ENCODE measurements around the gene LEP.
A peak's percentile ranks its signal among the peaks of the same experiment; 100 is the strongest.
"Not testable (repeated sequence)": the region's sequence is repeated elsewhere in the genome, so short reads cannot be mapped to it uniquely, and the experiment has no call there.

LEP gene

GRCh38 chr7:128226132-128226980 is 14.7 kb upstream of the LEP start:
- H3K27ac ChIP-seq (ENCODE audit: low read depth, low read length): no peak overlapping the region
- no peak overlapping the region for H3K4me3 ChIP-seq (ENCODE audit: low read depth in 1 of 5, low read length in 5 of 5)
- no peaks in the 10 kb centered on the region for H3K36me3 ChIP-seq (ENCODE audit: control insufficient read depth in 5 of 5, insufficient read depth in 5 of 5, low read length in 5 of 5)
- H3K27me3 ChIP-seq (ENCODE audit: control insufficient read depth in 5 of 5, insufficient read depth in 4 of 5, low read length in 5 of 5): peaks cover 0 to 2% (median 0%) of the 10 kb centered on the region in 5 donors
- no peak overlapping the region for H3K9ac ChIP-seq (ENCODE audit: low read length in 5 of 5)
- peaks cover 2 to 30% (median 18%) of the 10 kb centered on the region in 5 donors for H3K4me1 ChIP-seq (ENCODE audit: control insufficient read depth in 5 of 5, insufficient read depth in 5 of 5, low read length in 5 of 5)
- H3K9me3 ChIP-seq (ENCODE audit: control insufficient read depth in 5 of 5, low read length in 5 of 5): no peaks in the 10 kb centered on the region

GRCh38 chr7:128227271-128227670 is 13.8 kb upstream of the LEP start:
- no peaks in the 10 kb centered on the region for H3K36me3 ChIP-seq (ENCODE audit: control insufficient read depth in 5 of 5, insufficient read depth in 5 of 5, low read length in 5 of 5)
- no peak overlapping the region for H3K27ac ChIP-seq (ENCODE audit: low read depth, low read length)
- H3K27me3 ChIP-seq (ENCODE audit: control insufficient read depth in 5 of 5, insufficient read depth in 4 of 5, low read length in 5 of 5): peaks cover 0 to 2% (median 0%) of the 10 kb centered on the region in 5 donors
- peaks cover 2 to 21% (median 13%) of the 10 kb centered on the region in 5 donors for H3K4me1 ChIP-seq (ENCODE audit: control insufficient read depth in 5 of 5, insufficient read depth in 5 of 5, low read length in 5 of 5)
- H3K4me3 ChIP-seq (ENCODE audit: low read depth in 1 of 5, low read length in 5 of 5): no peak overlapping the region
- no peaks in the 10 kb centered on the region for H3K9me3 ChIP-seq (ENCODE audit: control insufficient read depth in 5 of 5, low read length in 5 of 5)
- no peak overlapping the region for H3K9ac ChIP-seq (ENCODE audit: low read length in 5 of 5)

- H3K9ac ChIP-seq (ENCODE audit: low read length in 5 of 5): no peak overlapping the region
- H3K27me3 ChIP-seq (ENCODE audit: control insufficient read depth in 5 of 5, insufficient read depth in 4 of 5, low read length in 5 of 5): peaks cover 0 to 2% (median 0%) of the 10 kb centered on the region in 5 donors
- no peaks in the 10 kb centered on the region for H3K9me3 ChIP-seq (ENCODE audit: control insufficient read depth in 5 of 5, low read length in 5 of 5)
- H3K36me3 ChIP-seq (ENCODE audit: control insufficient read depth in 5 of 5, insufficient read depth in 5 of 5, low read length in 5 of 5): no peaks in the 10 kb centered on the region
- H3K4me3 ChIP-seq (ENCODE audit: low read depth in 1 of 5, low read length in 5 of 5): no peak overlapping the region
- H3K27ac ChIP-seq (ENCODE audit: low read depth, low read length): no peak overlapping the region
- H3K4me1 ChIP-seq (ENCODE audit: control insufficient read depth in 5 of 5, insufficient read depth in 5 of 5, low read length in 5 of 5): peaks cover 2 to 29% (median 22%) of the 10 kb centered on the region in 5 donors
Observed at GRCh38 chr7:128231021-128231420, 10.1 kb upstream of the LEP start.

GRCh38 chr7:128231677-128232076 is 9.4 kb upstream of the LEP start:
- H3K27me3 ChIP-seq (ENCODE audit: control insufficient read depth in 5 of 5, insufficient read depth in 4 of 5, low read length in 5 of 5): peaks cover 0 to 2% (median 0%) of the 10 kb centered on the region in 5 donors

GRCh38 chr7:128233471-128233870 is 7.6 kb upstream of the LEP start:
- Histone ChIP-seq H3K9me3 (ENCODE audit: control insufficient read depth in 5 of 5, low read length in 5 of 5) (peaks cover 0 to 6% (median 0%) of the 10 kb centered on the region in 5 donors), H3K27ac (ENCODE audit: low read depth, low read length) (no peak overlapping the region), H3K9ac (ENCODE audit: low read length in 5 of 5) (no peak overlapping the region), H3K4me3 (ENCODE audit: low read depth in 1 of 5, low read length in 5 of 5) (no peak overlapping the region), H3K36me3 (ENCODE audit: control insufficient read depth in 5 of 5, insufficient read depth in 5 of 5, low read length in 5 of 5) (no peaks in the 10 kb centered on the region), H3K4me1 (ENCODE audit: control insufficient read depth in 5 of 5, insufficient read depth in 5 of 5, low read length in 5 of 5) (peaks cover 0 to 25% (median 20%) of the 10 kb centered on the region in 5 donors), H3K27me3 (ENCODE audit: control insufficient read depth in 5 of 5, insufficient read depth in 4 of 5, low read length in 5 of 5) (peaks cover 0 to 2% (median 0%) of the 10 kb centered on the region in 5 donors)

More at GRCh38 chr7:128231677-128232076, 9.4 kb upstream of the LEP start:
- Histone ChIP-seq H3K4me1 (ENCODE audit: control insufficient read depth in 5 of 5, insufficient read depth in 5 of 5, low read length in 5 of 5) (peaks cover 2 to 33% (median 26%) of the 10 kb centered on the region in 5 donors), H3K27ac (ENCODE audit: low read depth, low read length) (no peak overlapping the region), H3K9me3 (ENCODE audit: control insufficient read depth in 5 of 5, low read length in 5 of 5) (no peaks in the 10 kb centered on the region), H3K4me3 (ENCODE audit: low read depth in 1 of 5, low read length in 5 of 5) (no peak overlapping the region), H3K36me3 (ENCODE audit: control insufficient read depth in 5 of 5, insufficient read depth in 5 of 5, low read length in 5 of 5) (no peaks in the 10 kb centered on the region), H3K9ac (ENCODE audit: low read length in 5 of 5) (no peak overlapping the region)

- Histone ChIP-seq H3K9me3 (ENCODE audit: control insufficient read depth in 5 of 5, low read length in 5 of 5) (peaks cover 0 to 7% (median 4%) of the 10 kb centered on the region in 5 donors), H3K36me3 (ENCODE audit: control insufficient read depth in 5 of 5, insufficient read depth in 5 of 5, low read length in 5 of 5) (no peaks in the 10 kb centered on the region), H3K27ac (ENCODE audit: low read depth, low read length) (peak overlapping the region; percentile 2), H3K4me1 (ENCODE audit: control insufficient read depth in 5 of 5, insufficient read depth in 5 of 5, low read length in 5 of 5) (peaks cover 0 to 25% (median 20%) of the 10 kb centered on the region in 5 donors), H3K4me3 (ENCODE audit: low read depth in 1 of 5, low read length in 5 of 5) (no peak overlapping the region), H3K27me3 (ENCODE audit: control insufficient read depth in 5 of 5, insufficient read depth in 4 of 5, low read length in 5 of 5) (peaks cover 0 to 2% (median 0%) of the 10 kb centered on the region in 5 donors), H3K9ac (ENCODE audit: low read length in 5 of 5) (no peak overlapping the region)
Observed at GRCh38 chr7:128234476-128235026, 6.5 kb upstream of the LEP start.

GRCh38 chr7:128235471-128235870 is 5.6 kb upstream of the LEP start:
- Histone ChIP-seq H3K9me3 (ENCODE audit: control insufficient read depth in 5 of 5, low read length in 5 of 5) (peaks cover 0 to 13% (median 10%) of the 10 kb centered on the region in 5 donors), H3K9ac (ENCODE audit: low read length in 5 of 5) (no peak overlapping the region), H3K27me3 (ENCODE audit: control insufficient read depth in 5 of 5, insufficient read depth in 4 of 5, low read length in 5 of 5) (peaks cover 0 to 4% (median 0%) of the 10 kb centered on the region in 5 donors), H3K36me3 (ENCODE audit: control insufficient read depth in 5 of 5, insufficient read depth in 5 of 5, low read length in 5 of 5) (no peaks in the 10 kb centered on the region), H3K27ac (ENCODE audit: low read depth, low read length) (peak overlapping the region; percentile 2), H3K4me3 (ENCODE audit: low read depth in 1 of 5, low read length in 5 of 5) (no peak overlapping the region), H3K4me1 (ENCODE audit: control insufficient read depth in 5 of 5, insufficient read depth in 5 of 5, low read length in 5 of 5) (peaks cover 0 to 28% (median 21%) of the 10 kb centered on the region in 5 donors)

GRCh38 chr7:128236924-128237586 is 4.0 kb upstream of the LEP start:
- Histone ChIP-seq H3K9ac (ENCODE audit: low read length in 5 of 5) (no peak overlapping the region), H3K36me3 (ENCODE audit: control insufficient read depth in 5 of 5, insufficient read depth in 5 of 5, low read length in 5 of 5) (no peaks in the 10 kb centered on the region), H3K9me3 (ENCODE audit: control insufficient read depth in 5 of 5, low read length in 5 of 5) (peaks cover 0 to 16% (median 11%) of the 10 kb centered on the region in 5 donors), H3K27ac (ENCODE audit: low read depth, low read length) (no peak overlapping the region), H3K4me3 (ENCODE audit: low read depth in 1 of 5, low read length in 5 of 5) (no peak overlapping the region), H3K27me3 (ENCODE audit: control insufficient read depth in 5 of 5, insufficient read depth in 4 of 5, low read length in 5 of 5) (peaks cover 0 to 6% (median 0%) of the 10 kb centered on the region in 5 donors), H3K4me1 (ENCODE audit: control insufficient read depth in 5 of 5, insufficient read depth in 5 of 5, low read length in 5 of 5) (peaks cover 0 to 41% (median 21%) of the 10 kb centered on the region in 5 donors)

- H3K4me1 ChIP-seq (ENCODE audit: control insufficient read depth in 5 of 5, insufficient read depth in 5 of 5, low read length in 5 of 5): peaks cover 0 to 58% (median 41%) of the 10 kb centered on the region in 5 donors
- H3K4me3 ChIP-seq (ENCODE audit: low read depth in 1 of 5, low read length in 5 of 5); H3K9ac ChIP-seq (ENCODE audit: low read length in 5 of 5); H3K36me3 ChIP-seq (ENCODE audit: control insufficient read depth in 5 of 5, insufficient read depth in 5 of 5, low read length in 5 of 5); H3K27me3 ChIP-seq (ENCODE audit: control insufficient read depth in 5 of 5, insufficient read depth in 4 of 5, low read length in 5 of 5); H3K27ac ChIP-seq (ENCODE audit: low read depth, low read length): not testable (repeated sequence)
- H3K9me3 ChIP-seq (ENCODE audit: control insufficient read depth in 5 of 5, low read length in 5 of 5): peaks cover 0 to 16% (median 11%) of the 10 kb centered on the region in 5 donors
Observed at GRCh38 chr7:128239146-128239545, 1.9 kb upstream of the LEP start.

All from subcutaneous abdominal adipose tissue (tissue), 5 donors.